OCI-LY7 (cell line): ENCODE results near the gene PHF8. TPM values are rescaled to one million over a fixed set of nuclear protein-coding genes. Genes with fewer than 3 reads are reported as not detected.

Experiments
- Bru-seq: library from RNA; stranded (reverse); fragments of 400-500 nt; gene quantifications from one replicate; lab custom pipeline; 2021; lab: Mats Ljungman, UMichigan
- BruChase-seq, 2 experiments: library from RNA; stranded (reverse); fragments of 400-500 nt; gene quantifications; one replicate each; lab custom pipeline; 2021; lab: Mats Ljungman, UMichigan
- BruUV-seq: library from RNA; stranded (reverse); fragments of 400-500 nt; replicated peaks from 2 replicates; lab custom pipeline; 2021; lab: Mats Ljungman, UMichigan
- CTCF ChIA-PET: fragments of 300-600 bp; sonication (Branson Sonifier 250); formaldehyde crosslinking; loops from one replicate; lab custom pipeline; 2022; ENCODE audit warnings: antibody characterized with exemption; ENCODE audit not compliant: unreplicated experiment; lab: Charles Lee
- POLR2A ChIA-PET: fragments of 300-600 bp; sonication (Branson Sonifier 250); formaldehyde crosslinking; loops from one replicate; lab custom pipeline; 2022; ENCODE audit warnings: antibody characterized with exemption; lab: Charles Lee
- DNase-seq: peaks from one replicate; pipeline ENCODE4 v3.0.0-alpha.2; 2015; ENCODE audit warnings: low spot score
- H2AFZ ChIP-seq: fragments of 200-600 bp; sonication (generic), shearing (Covaris generic); 2 replicates; pipeline ENCODE4 v1.6.1; 2014; ENCODE audit warnings: mild to moderate bottlenecking, antibody characterized with exemption, low read length, moderate library complexity
- H3K27ac ChIP-seq: fragments of 200-600 bp; sonication (generic); 2 replicates; pipeline ENCODE4 v1.5.1; 2014; ENCODE audit warnings: mixed run types, low read depth, mild to moderate bottlenecking, moderate library complexity, low read length, inconsistent platforms; ENCODE audit not compliant: poor library complexity, severe bottlenecking
- H3K36me3 ChIP-seq: fragments of 200-600 bp; sonication (generic); 2 replicates; pipeline ENCODE4 v1.6.1; 2014; ENCODE audit warnings: mild to moderate bottlenecking, antibody characterized with exemption, low read length, moderate library complexity, mixed read lengths; ENCODE audit not compliant: insufficient read depth
- H3K4me1 ChIP-seq: fragments of 200-600 bp; sonication (generic); 2 replicates; pipeline ENCODE4 v1.5.1; 2014; ENCODE audit warnings: mild to moderate bottlenecking, low read length; ENCODE audit not compliant: insufficient read depth, poor library complexity, severe bottlenecking
- H3K4me2 ChIP-seq: fragments of 200-600 bp; sonication (generic); 2 replicates; pipeline ENCODE4 v1.6.1; 2014; ENCODE audit warnings: mild to moderate bottlenecking, low read length
- H3K4me3 ChIP-seq: fragments of 200-600 bp; sonication (generic); 2 replicates; pipeline ENCODE4 v1.5.1; 2014; ENCODE audit warnings: mild to moderate bottlenecking, low read depth, low read length; ENCODE audit not compliant: poor library complexity, severe bottlenecking
- H3K79me2 ChIP-seq: fragments of 200-600 bp; sonication (generic); 2 replicates; pipeline ENCODE4 v1.6.1; 2016; ENCODE audit warnings: low read depth, mild to moderate bottlenecking, low read length, moderate library complexity, mixed read lengths; ENCODE audit not compliant: insufficient read depth
- H3K9me2 ChIP-seq: fragments of 200-600 bp; sonication (generic); 2 replicates; pipeline ENCODE4 v1.6.1; 2016; ENCODE audit warnings: mild to moderate bottlenecking, low read length, mixed read lengths; ENCODE audit not compliant: insufficient read depth
- H3K9me3 ChIP-seq: fragments of 200-600 bp; sonication (generic); 2 replicates; pipeline ENCODE4 v1.6.1; 2014; ENCODE audit warnings: mild to moderate bottlenecking, mixed run types, low read length, mixed read lengths
- H4K20me1 ChIP-seq: fragments of 200-600 bp; sonication (generic); 2 replicates; pipeline ENCODE4 v1.6.1; 2014; ENCODE audit warnings: mild to moderate bottlenecking, antibody characterized with exemption, low read length, moderate library complexity, mixed read lengths; ENCODE audit not compliant: insufficient read depth
- CTCF ChIP-seq: fragments of 200-600 bp; sonication (generic); conservative IDR thresholded peaks from 2 replicates; pipeline ENCODE4 v1.5.1; 2014; ENCODE audit warnings: mild to moderate bottlenecking, antibody characterized with exemption, low read length, moderate library complexity, mixed read lengths
- EZH2phosphoT487 ChIP-seq: fragments of 200-600 bp; sonication (generic); IDR thresholded peaks from 2 replicates; pipeline ENCODE4 v1.6.1; 2018; ENCODE audit warnings: low read depth, borderline replicate concordance, mild to moderate bottlenecking, mixed run types, antibody characterized with exemption, low read length, moderate library complexity, mixed read lengths
- intact Hi-C: fragments of 100-400 bp; cut with micrococcal nuclease; formaldehyde crosslinking; loops from one replicate; pipeline ENCODE4 v1.10.0; 2022; ENCODE audit not compliant: unreplicated experiment
- long read RNA-seq: library from polyadenylated mRNA; stranded (forward); transcript quantifications from one replicate; pipeline ENCODE4 v2.0.0, GENCODE V29; 2022
- total RNA-seq, 2 experiments: library from RNA; depleted of rRNA in 1 of 2; stranded (reverse); fragments of >200 nt in 1 of 2; shearing (Covaris generic) in 1 of 2; gene quantifications; 2 replicates each; pipeline ENCODE4 v1.2.3, GENCODE V29; 2014 to 2022

The PHF8 gene
- 29.7 and 47.0 TPM in 2 replicates for total RNA-seq (2014; rRNA removed; shearing (Covaris generic))
- total RNA-seq (2022) = 41.5 and 44.2 TPM in 2 replicates
- Bru-seq, nascent RNA = percentile 67 among the genes with signal in this experiment
- percentile 75 among the genes with signal in this experiment for BruChase-seq, experiment 1, labeled RNA remaining after a 6-hour chase
- percentile 71 among the genes with signal in this experiment for BruChase-seq, experiment 2, labeled RNA remaining after a 2-hour chase
- long read RNA-seq, full-length matches to known transcripts = 8 of 34 reads
- long read RNA-seq, partial matches to known transcripts = 10 of 34 reads
- long read RNA-seq, other reads (novel, unspliced or antisense) = 16 of 34 reads

- peak within 1 kb of the TSS; percentile 94 for H3K4me2 ChIP-seq
- POLR2A ChIA-PET = interaction anchor here (0.6 to 1.0 kb wide), 2 partner anchors 114 to 595 kb away, joined by 3 read pairs; no protein-coding TSS in a partner anchor
These were observed at the start of gene PHF8 for GRCh38 chrX:54044126-54044876. Gene PHF8, minus strand, starts transcription at chrX:54044473. Its CDS starts 1,745 bp downstream, at chrX:54042728.

DNA sequence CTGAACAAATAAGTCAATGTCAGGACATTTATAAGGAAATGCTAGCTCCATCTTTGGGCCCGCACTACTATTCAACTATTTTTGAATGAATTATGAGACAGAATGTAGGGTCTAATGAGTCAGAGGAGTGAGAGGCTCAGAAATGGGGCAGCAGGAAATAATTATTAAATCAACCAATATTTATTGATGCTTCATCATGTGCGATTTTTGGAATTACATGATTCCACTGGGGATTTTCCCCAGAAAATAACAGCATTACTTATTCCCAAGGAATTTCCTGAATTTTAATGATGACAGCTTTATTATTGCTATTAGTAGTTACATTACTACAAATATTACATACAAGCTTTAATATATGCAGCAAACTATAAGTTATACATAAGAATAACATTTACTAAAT is 49.3 kb upstream of the PHF8 start:
- TF ChIP-seq CTCF = no peak
- no peak for TF ChIP-seq EZH2phosphoT487
- DNase-seq = no peak
- Histone ChIP-seq H3K9me2 (no peaks in the 10 kb centered on the region), H3K36me3 (no peaks in the 10 kb centered on the region), H3K4me3 (no peak overlapping the region), H2AFZ (no peak overlapping the region), H4K20me1 (no peaks in the 10 kb centered on the region), H3K27ac (no peak overlapping the region), H3K4me2 (no peak overlapping the region), H3K79me2 (no peaks in the 10 kb centered on the region), H3K4me1 (no peaks in the 10 kb centered on the region), H3K9me3 (no peaks in the 10 kb centered on the region)
- BruUV-seq = no TSS peak
- ChIA-PET POLR2A (interaction anchor here (0.8 kb wide), 1 partner anchor 16 kb away, joined by 3 read pairs; no protein-coding TSS in a partner anchor), CTCF (no interaction called here)
- intact Hi-C loops = no loop called here

More at GRCh38 chrX:54044126-54044876, at the start of gene PHF8:
- Histone ChIP-seq H3K27ac (peak within 1 kb of the TSS; percentile 88), H3K36me3 (peaks cover 23% of the 10 kb centered on the region), H3K4me3 (peak within 1 kb of the TSS; percentile 92), H3K79me2 (peaks cover 8% of the 10 kb centered on the region), H2AFZ (peak within 1 kb of the TSS; percentile 93; the same call in 1 of the 2 replicates), H3K4me1 (peaks cover 13% of the 10 kb centered on the region), H3K9me2 (no peaks in the 10 kb centered on the region), H4K20me1 (no peaks in the 10 kb centered on the region), H3K9me3 (no peaks in the 10 kb centered on the region)
- no peak for TF ChIP-seq EZH2phosphoT487
- no peak for TF ChIP-seq CTCF
- DNase-seq = peak; percentile 94
- CTCF ChIA-PET = no interaction called here
- no TSS peak for BruUV-seq
- intact Hi-C loops = loop anchor here (1.0 to 10.0 kb wide), 3 partner anchors 139 to 1118 kb away; partner anchors contain the start of genes FAM120C and HUWE1
